Fibroblast of the aortic adventitia (primary cell): ENCODE results near the gene SLFNL1. TPM values are rescaled to one million over a fixed set of nuclear protein-coding genes. Genes with fewer than 3 reads are reported as not detected.

Source experiments
- DNase-seq: peaks from one replicate; pipeline ENCODE4 v3.0.0-alpha.2; 2010; ENCODE audit warnings: low read depth
- H3K4me3 ChIP-seq: 2 replicates; pipeline ENCODE4 v1.5.1; 2011; ENCODE audit warnings: low read depth, mild to moderate bottlenecking, control low read depth, low read length, moderate library complexity
- total RNA-seq: library from RNA; depleted of rRNA; stranded (reverse); fragments of >200 nt; gene quantifications from 2 replicates; pipeline ENCODE4 v1.2.3, GENCODE V29; 2012; ENCODE audit warnings: low replicate concordance
- TF ChIP-seq, protein P1 (sequence below): IDR thresholded peaks from 2 replicates; pipeline ENCODE4 v1.5.1; 2011; ENCODE audit warnings: mild to moderate bottlenecking, low read length, control low read depth, inconsistent platforms; ENCODE audit not compliant: insufficient read depth

Gene SLFNL1
- total RNA-seq, 1 donor, result 0.09 TPM

DNA sequence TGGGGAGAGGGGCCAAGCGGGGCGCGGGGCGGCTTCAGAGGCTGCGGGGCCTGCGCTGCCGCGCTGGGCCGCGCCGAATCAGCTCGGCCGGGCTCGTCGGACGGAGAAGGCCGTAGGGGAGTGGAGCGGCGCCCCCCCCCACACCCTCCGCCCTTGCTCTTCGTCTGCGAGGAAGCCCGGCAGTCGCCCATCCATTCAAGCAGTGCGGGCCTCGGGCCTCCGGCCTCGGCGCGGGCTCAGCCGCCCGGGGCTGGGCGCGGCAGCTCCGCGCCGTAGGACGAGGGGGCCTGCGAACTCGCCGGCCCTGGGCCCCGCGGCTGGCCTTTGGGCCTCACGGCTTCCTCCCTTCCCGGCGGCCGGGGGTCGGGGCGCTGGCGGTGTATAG is 41.5 kb downstream of the SLFNL1 start:
- DNase-seq, result no peak
- TF ChIP-seq, protein P1, sequence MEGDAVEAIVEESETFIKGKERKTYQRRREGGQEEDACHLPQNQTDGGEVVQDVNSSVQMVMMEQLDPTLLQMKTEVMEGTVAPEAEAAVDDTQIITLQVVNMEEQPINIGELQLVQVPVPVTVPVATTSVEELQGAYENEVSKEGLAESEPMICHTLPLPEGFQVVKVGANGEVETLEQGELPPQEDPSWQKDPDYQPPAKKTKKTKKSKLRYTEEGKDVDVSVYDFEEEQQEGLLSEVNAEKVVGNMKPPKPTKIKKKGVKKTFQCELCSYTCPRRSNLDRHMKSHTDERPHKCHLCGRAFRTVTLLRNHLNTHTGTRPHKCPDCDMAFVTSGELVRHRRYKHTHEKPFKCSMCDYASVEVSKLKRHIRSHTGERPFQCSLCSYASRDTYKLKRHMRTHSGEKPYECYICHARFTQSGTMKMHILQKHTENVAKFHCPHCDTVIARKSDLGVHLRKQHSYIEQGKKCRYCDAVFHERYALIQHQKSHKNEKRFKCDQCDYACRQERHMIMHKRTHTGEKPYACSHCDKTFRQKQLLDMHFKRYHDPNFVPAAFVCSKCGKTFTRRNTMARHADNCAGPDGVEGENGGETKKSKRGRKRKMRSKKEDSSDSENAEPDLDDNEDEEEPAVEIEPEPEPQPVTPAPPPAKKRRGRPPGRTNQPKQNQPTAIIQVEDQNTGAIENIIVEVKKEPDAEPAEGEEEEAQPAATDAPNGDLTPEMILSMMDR, result no peak
- peak overlapping the region; percentile 83 for H3K4me3 ChIP-seq

DNA sequence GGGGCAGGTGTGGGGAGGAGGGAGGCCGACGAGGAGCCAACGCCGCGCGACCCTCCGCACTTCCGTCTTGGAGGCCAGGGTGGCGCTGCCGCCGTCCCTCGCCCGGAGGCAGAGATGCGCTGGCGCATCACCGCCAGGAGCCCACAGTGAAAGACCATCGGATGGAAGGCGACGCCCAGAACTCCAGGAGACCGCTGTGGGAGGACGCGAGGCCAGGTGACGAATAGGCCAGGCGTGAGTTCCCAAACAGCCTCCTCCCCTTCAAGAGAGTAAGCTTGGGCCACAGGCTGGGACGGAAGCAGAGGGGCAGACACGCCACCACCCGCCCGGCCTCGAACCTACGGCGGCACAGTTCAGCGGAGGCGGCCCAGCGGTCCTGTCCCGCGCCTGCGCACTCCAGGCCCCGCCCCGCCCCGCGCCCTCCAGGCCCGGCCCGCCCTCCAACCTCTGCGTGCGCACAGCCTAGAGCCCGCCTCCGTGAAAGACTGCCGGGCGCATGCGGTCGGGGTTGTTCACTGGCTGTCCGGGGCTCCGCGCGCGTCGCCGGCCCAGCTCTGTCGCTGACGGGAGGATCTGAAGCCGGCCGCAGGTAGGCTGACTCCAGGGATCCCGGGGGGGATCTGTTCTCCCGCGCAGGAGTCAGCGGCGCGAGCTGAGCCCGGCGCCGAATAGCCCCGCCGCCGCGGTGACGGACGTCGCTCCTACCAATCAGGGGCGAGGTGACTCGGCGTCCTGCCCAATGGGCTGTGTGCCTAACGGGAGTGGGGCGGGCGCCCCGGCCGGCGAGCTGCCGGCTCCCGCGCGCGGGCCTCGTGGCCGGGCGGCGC is 42.1 kb downstream of the SLFNL1 start, which contains the start of gene CTPS1:
Gene CTPS1, plus strand, starts transcription at position 456 of the 827 bp plus-strand sequence. CDS start 3,595 bp downstream, outside the sequence.
- H3K4me3 ChIP-seq, result peak within 1 kb of the TSS; percentile 83
- DNase-seq, result peak; percentile 92
- TF ChIP-seq, protein P1, result peak; percentile 23

DNA sequence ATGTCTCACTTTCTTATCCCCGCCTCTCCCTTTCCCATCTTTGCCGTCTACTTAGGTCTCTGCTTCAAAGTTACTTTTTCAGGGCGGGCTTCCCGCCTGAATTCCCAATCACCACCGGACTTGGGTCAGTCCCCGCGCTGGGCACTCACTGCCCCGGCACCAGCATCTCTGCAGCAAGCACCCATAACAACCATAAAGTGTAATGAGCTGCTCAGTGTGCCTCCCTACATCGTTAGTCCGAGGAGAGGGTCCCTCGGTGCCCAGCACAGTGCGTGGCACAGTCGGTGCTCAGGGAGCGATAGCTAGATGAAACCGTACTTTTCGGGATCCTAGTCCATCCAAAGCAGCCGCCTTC is 42.7 kb downstream of the SLFNL1 start:
- TF ChIP-seq, protein P1, result no peak

DNA sequence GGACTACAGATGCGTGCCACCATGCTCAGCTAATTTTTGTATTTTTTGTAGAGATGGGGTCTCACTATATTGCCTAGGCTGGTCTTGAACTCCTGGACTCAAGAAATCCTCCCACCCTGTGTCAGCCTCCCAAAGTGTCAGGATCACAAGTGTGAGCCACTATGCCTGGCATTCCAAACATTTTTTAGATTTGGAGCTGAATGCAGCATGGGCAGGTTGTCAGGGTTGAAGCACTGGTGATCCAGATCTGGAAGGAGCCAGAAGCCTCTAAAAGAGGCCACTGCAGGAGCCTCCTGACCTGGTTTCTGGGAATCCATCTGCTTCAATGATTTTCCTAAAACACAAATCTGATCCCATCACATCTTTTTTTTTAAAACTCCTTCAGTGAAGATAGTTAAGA is 43.8 kb downstream of the SLFNL1 start:
- no peak overlapping the region for H3K4me3 ChIP-seq
- peak; percentile 55 for DNase-seq
- TF ChIP-seq, protein P1, result no peak

More for the DNA sequence above, 42.7 kb downstream of the SLFNL1 start:
- DNase-seq, result no peak
- peak overlapping the region; percentile 83 for H3K4me3 ChIP-seq

DNA sequence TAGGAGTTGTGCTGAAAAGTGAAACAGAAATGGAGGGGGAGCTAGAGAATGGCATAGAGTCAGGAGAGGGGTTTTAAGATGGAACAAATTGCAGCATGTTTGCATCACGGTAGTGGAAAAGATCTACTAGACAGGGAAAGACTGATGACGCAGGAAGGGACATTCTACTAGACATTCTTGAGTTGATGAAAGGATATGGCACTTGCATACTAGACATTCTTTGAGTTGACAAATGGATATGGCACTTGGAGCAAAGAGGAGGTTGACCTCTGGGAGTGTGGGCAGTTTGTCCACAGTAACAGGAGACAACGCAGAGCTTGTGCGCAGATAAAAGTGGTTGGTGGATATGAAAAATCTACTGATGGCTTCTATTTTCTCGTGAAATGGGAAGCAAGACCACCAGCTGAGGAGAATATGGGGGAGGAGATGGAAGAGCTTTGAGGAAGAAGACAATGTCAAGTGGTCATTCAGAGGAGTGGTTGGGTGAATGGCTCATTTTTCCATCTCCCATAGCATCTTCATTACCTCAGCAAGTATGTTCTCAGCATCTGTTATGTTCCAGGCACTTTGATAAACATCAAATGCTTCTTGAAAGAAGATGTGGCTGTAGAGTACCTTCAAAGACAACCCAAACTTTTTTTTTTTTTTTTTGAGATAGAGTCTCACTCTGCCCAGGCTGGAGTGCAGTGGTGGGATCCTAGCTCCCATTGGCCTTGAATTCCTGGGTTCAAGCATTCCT is 44.4 kb downstream of the SLFNL1 start:
- no peak overlapping the region for H3K4me3 ChIP-seq
- DNase-seq, result peak; percentile 50
- TF ChIP-seq, protein P1, result no peak

DNA sequence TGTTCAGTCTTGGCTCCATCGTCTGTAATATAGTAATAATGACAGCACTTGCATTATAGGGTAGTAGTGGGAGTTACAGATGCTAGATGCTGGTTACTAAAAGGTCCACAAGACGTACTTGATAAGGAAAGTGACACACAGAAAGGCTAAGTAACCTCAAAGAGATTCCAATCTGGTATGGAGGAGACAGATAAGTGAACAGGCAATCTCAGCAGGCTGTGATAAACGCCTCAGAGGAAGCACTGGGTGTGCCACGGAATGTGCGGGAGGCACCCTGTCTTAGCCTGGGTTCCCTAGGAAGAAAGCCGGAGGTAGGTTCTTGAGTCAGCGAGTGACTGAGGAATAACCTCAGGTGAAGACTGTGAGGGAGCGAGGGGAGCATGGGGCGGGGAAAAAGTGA is 46.6 kb downstream of the SLFNL1 start:
- no peak for DNase-seq
- H3K4me3 ChIP-seq, result no peak overlapping the region
- TF ChIP-seq, protein P1, result no peak
